Measurements from ENCODE around the gene PHRF1. TPM values are rescaled to one million over a fixed set of nuclear protein-coding genes. Genes with fewer than 3 reads are reported as not detected.

The PHRF1 gene
- total and polyA plus RNA-seq, 9 of the 15 experiments (the other 6 are each of a cell fraction or from before 2014, with no cell fraction given), result 0.07 to 37.2 (median 7.7) TPM

DNA sequence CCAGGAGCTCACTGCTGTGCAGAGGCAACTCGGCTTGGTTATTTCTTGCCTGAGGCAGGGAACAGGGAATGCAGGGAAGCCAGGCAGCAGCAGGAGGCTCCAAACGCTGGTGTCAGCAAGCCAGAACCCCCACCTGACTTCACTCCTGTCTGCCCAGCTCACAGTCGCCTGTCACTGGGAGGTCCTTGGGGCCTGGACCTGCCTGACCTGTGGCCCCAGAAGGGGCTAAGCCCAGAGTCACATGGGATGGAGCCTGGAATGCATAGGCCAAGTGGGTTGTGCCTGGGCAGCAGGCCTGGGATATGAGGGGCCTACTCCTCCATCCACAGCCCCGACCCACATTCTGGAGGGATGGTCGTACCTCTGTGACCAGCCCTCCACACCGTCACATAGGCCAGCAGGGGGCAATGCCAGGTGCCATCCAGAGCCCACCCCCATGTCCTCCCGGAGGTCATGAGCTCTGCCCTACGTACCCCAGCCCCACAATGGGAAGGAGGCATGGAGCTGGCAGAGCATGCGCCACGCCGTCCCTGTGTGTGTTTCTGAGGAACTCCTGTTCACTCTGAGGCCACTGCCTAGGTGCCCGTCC lies 10.3 kb upstream of the PHRF1 start:
- Histone ChIP-seq H3K79me2 (ENCODE audit: control insufficient read depth, insufficient read depth, low read length) (peaks cover 45% of the 10 kb centered on the region), H4K20me1 (replicated peaks; ENCODE audit: control insufficient read depth, insufficient read depth, low read length) (0 out of 2 replicates have a peak, but pooled peaks cover 5% of the 10 kb centered on the region), H3K9ac (ENCODE audit: insufficient read depth in 1 of 2, low read depth in 2 of 2, low read length in 2 of 2) (peak overlapping the region in 1 of 2 experiments; percentile 81; a peak in 2 of 4 replicates), H3K27ac (ENCODE audit: extremely low read depth, low read depth, low read length) (no peak overlapping the region; the same call in 2 of the 3 replicates), H3K27me3 (ENCODE audit: control insufficient read depth in 2 of 2, insufficient read depth in 2 of 2, low read length in 2 of 2) (no peaks in the 10 kb centered on the region), H2AFZ (ENCODE audit: low read depth, low read length) (no peak overlapping the region), H3K4me2 (ENCODE audit: insufficient read depth, low read length) (peak overlapping the region; percentile 27; the same call in 1 of the 2 replicates), H3K9me1 (ENCODE audit: control insufficient read depth, insufficient read depth, low read length) (no peaks in the 10 kb centered on the region), H3K4me1 (replicated peaks in 1 of 2; ENCODE audit: control insufficient read depth in 2 of 2, insufficient read depth in 2 of 2, low read length in 2 of 2) (peaks cover 30 to 74% of the 10 kb centered on the region in 2 experiments), H3K36me3 (ENCODE audit: control insufficient read depth, insufficient read depth, low read length) (peaks cover 33% of the 10 kb centered on the region; the same call in 2 of the 3 replicates), H3K9me3 (replicated peaks; ENCODE audit: control insufficient read depth, insufficient read depth, low read depth, low read length) (no peaks in the 10 kb centered on the region), H3K4me3 (no peak overlapping the region)
- no TSS peak for BruUV-seq (replicated peaks)
- no peak for FAIRE-seq
- no peak for ATAC-seq
- intact Hi-C loops (cut with micrococcal nuclease), result loop anchor here (10.0 kb wide), 1 partner anchor 229 kb away; the partner anchor contains the start of genes CEND1 and SLC25A22
- in situ Hi-C loops (cut with MboI), result no loop called here
- no peak for DNase-seq (ENCODE audit: extremely low read depth in 1 of 4, low spot score in 3 of 4)
- WGBS (ENCODE audit: insufficient coverage, low coverage, missing lambda C conversion rate), result 62% methylated on average over 8 of the region's 12 CpGs
- POLR2A ChIA-PET, result interaction anchor here (0.5 to 1.9 kb wide), 4 partner anchors 9 to 996 kb away, joined by 3 to 6 read pairs (median 5); no protein-coding TSS in a partner anchor
- CTCF ChIA-PET (ENCODE audit: low intra/inter-chr PET ratio), result no interaction called here
- TF ChIP-seq MYNN (IDR thresholded peaks at IDR 0.05) (peak; percentile 26; the same call in 1 of the 2 replicates), MYNN (CRISPR knock-in tag; IDR thresholded peaks at IDR 0.05) (no peak), PCBP2 (IDR thresholded peaks at IDR 0.05; ENCODE audit: low read depth, low read length, poor library complexity, severe bottlenecking) (no peak), KAT2B (IDR thresholded peaks at IDR 0.05; ENCODE audit: low read depth, low read length) (no peak), NFIX (CRISPR knock-in tag; IDR thresholded peaks at IDR 0.05; ENCODE audit: low read depth) (no peak), ZNF324 (CRISPR knock-in tag; IDR thresholded peaks at IDR 0.05) (no peak), RBFOX2 (IDR thresholded peaks at IDR 0.05; ENCODE audit: low read depth, low read length) (peak; percentile 23; the same call in 1 of the 2 replicates), POLR2G (IDR thresholded peaks at IDR 0.05; ENCODE audit: low read depth, low read length) (peak; percentile 47), SRSF9 (IDR thresholded peaks at IDR 0.05; ENCODE audit: borderline replicate concordance, low read depth, low read length) (no peak), IFI16 (CRISPR knock-in tag; IDR thresholded peaks at IDR 0.05) (no peak), ZKSCAN1 (IDR thresholded peaks at IDR 0.05; ENCODE audit: low read depth, low read length) (no peak), MEF2D (tag; conservative IDR thresholded peaks at IDR 0.05; ENCODE audit: low read depth) (no peak), MED1 (CRISPR knock-in tag; IDR thresholded peaks at IDR 0.05; ENCODE audit: borderline replicate concordance) (no peak)
- TF ChIP-seq, protein P1, sequence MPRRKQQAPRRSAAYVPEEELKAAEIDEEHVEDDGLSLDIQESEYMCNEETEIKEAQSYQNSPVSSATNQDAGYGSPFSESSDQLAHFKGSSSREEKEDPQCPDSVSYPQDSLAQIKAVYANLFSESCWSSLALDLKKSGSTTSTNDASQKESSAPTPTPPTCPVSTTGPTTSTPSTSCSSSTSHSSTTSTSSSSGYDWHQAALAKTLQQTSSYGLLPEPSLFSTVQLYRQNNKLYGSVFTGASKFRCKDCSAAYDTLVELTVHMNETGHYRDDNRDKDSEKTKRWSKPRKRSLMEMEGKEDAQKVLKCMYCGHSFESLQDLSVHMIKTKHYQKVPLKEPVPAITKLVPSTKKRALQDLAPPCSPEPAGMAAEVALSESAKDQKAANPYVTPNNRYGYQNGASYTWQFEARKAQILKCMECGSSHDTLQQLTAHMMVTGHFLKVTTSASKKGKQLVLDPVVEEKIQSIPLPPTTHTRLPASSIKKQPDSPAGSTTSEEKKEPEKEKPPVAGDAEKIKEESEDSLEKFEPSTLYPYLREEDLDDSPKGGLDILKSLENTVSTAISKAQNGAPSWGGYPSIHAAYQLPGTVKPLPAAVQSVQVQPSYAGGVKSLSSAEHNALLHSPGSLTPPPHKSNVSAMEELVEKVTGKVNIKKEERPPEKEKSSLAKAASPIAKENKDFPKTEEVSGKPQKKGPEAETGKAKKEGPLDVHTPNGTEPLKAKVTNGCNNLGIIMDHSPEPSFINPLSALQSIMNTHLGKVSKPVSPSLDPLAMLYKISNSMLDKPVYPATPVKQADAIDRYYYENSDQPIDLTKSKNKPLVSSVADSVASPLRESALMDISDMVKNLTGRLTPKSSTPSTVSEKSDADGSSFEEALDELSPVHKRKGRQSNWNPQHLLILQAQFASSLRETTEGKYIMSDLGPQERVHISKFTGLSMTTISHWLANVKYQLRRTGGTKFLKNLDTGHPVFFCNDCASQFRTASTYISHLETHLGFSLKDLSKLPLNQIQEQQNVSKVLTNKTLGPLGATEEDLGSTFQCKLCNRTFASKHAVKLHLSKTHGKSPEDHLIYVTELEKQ (CRISPR knock-in tag; IDR thresholded peaks at IDR 0.05), result no peak
- TF ChIP-seq, protein P2, sequence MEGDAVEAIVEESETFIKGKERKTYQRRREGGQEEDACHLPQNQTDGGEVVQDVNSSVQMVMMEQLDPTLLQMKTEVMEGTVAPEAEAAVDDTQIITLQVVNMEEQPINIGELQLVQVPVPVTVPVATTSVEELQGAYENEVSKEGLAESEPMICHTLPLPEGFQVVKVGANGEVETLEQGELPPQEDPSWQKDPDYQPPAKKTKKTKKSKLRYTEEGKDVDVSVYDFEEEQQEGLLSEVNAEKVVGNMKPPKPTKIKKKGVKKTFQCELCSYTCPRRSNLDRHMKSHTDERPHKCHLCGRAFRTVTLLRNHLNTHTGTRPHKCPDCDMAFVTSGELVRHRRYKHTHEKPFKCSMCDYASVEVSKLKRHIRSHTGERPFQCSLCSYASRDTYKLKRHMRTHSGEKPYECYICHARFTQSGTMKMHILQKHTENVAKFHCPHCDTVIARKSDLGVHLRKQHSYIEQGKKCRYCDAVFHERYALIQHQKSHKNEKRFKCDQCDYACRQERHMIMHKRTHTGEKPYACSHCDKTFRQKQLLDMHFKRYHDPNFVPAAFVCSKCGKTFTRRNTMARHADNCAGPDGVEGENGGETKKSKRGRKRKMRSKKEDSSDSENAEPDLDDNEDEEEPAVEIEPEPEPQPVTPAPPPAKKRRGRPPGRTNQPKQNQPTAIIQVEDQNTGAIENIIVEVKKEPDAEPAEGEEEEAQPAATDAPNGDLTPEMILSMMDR (IDR thresholded peaks at IDR 0.05 in 2 of 3, conservative IDR thresholded peaks at IDR 0.05 in 1 of 3; ENCODE audit: insufficient read depth in 2 of 3, low read depth in 1 of 3, low read length in 3 of 3), result 0 out of 6 replicates have a peak, but pooled peaks of 1 of the 3 experiments have one; percentile 24

Data from K562 (cell line).